H1 (cell line): ENCODE measurements around the gene C2orf92. TPM values are rescaled to one million over a fixed set of nuclear protein-coding genes. Genes with fewer than 3 reads are reported as not detected.
A peak's percentile ranks its signal among the peaks of the same experiment; 100 is the strongest.

Experiments
- ASH2L ChIP-seq: fragments of 200-600, 300-600 bp; sonication (generic); IDR thresholded peaks from one replicate; pipeline ENCODE4 v1.7.1; 2017; ENCODE audit warnings: low read length
- BACH1 ChIP-seq: IDR thresholded peaks from 2 replicates; pipeline ENCODE4 v1.6.1; 2012; ENCODE audit warnings: low read length, improper control_type of control experiment
- BRCA1 ChIP-seq: IDR thresholded peaks from 2 replicates; pipeline ENCODE4 v1.6.1; 2012; ENCODE audit warnings: low read depth, low read length, improper control_type of control experiment
- RFX5 ChIP-seq: IDR thresholded peaks from 2 replicates; pipeline ENCODE4 v1.6.1; 2011; ENCODE audit warnings: low read depth, low read length, improper control_type of control experiment, borderline replicate concordance
- polyA plus RNA-seq, 7 experiments: library from polyadenylated mRNA; depleted of rRNA in 3 of 7; stranded (reverse) in 5 of 7; unstranded in 2 of 7; fragments of >200 nt in 5 of 7; fragments of 200-250 nt in 2 of 7; gene quantifications; 1 replicate in 5 of 7; 2 replicates in 1 of 7; 4 replicates in 1 of 7; pipeline versions ENCODE4 v1.2.1 to v1.2.3, GENCODE V29; 2011 to 2013; ENCODE audit warnings: missing spikeins in 2 of 7, mixed read lengths in 2 of 7
- total RNA-seq: library from RNA; stranded (reverse); fragmentation: NEBNext Ultra II Directional; extraction: Animal tissue kit (Norgen Biotek cat#: 25700); gene quantifications from 2 replicates; pipeline ENCODE4 v1.2.1, GENCODE V29; 2021

The C2orf92 gene
- total and polyA plus RNA-seq, 2 of the 8 experiments (the other 6 are each of a cell fraction or from before 2014, with no cell fraction given), result 2.3 to 3.7 TPM

DNA sequence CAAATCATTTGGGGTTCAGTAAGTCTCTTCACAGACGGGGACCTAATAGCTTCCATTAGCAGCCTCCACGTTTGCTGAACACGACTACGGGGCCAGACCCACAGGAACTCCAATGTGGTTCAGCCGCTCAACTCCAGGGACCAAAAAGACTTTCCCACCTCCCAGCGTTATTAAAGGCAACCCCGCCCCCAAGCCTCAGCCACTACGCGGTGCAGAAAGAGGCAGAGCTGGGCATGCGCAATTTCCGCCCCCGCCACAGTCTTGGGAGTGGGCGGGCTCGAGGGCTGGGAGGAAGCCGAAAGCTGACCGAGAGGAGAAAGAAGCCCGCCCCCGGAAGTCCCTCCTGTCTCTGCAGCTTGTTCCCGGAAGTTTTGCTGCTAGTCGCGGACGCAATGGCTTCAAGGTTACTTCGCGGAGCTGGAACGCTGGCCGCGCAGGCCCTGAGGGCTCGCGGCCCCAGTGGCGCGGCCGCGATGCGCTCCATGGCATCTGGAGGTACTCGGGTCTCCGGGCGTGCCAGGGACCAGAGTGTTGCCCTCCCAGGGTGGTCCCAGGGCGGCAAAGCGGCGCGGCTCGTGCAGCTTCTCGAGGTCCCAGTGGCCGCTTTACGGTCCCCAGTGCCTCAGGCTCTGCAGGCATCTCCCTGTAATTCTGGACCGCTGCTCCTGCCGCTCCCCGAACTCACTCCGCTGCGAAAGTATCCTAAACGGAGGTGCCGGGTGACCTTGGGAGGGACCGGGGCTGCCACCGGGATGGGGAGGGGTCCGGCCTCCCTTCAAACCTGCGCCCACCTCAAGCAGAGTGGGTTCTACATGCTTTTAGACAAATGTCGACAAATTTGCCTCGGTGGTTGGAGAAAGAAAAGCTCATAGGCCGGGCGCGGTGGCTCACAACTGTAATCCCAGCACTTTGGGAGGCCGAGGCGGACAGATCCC, 23.6 kb upstream of the C2orf92 start, which contains the start of gene COX5B (continued):
- TF ChIP-seq BRCA1, result no peak
- 0 out of 2 replicates have a peak, but pooled peaks have one; percentile 25 for TF ChIP-seq BACH1
- TF ChIP-seq ASH2L, result peak; percentile 23
- TF ChIP-seq RFX5, result no peak
- TF ChIP-seq, all 59 proteins: peak for 14
